ENCODE measurements around the gene E2F1.
A peak's percentile ranks its signal among the peaks of the same experiment; 100 is the strongest.

E2F1 gene

GRCh38 chr20:33689973-33690372 lies 3.8 kb upstream of the E2F1 start:
- Histone ChIP-seq H3K79me2 (no peaks in the 10 kb centered on the region), H3K4me3 (ENCODE audit: low read depth, low read length) (no peak overlapping the region), H3K9me3 (ENCODE audit: control insufficient read depth, low read length) (no peaks in the 10 kb centered on the region), H3K27ac (no peak overlapping the region), H3K9ac (no peak overlapping the region), H3K4me1 (peaks cover 8% of the 10 kb centered on the region), H2AFZ (no peak overlapping the region), H3K36me3 (ENCODE audit: control insufficient read depth, insufficient read depth, low read length) (no peaks in the 10 kb centered on the region), H3K27me3 (ENCODE audit: control insufficient read depth, insufficient read depth, low read length) (no peaks in the 10 kb centered on the region), H3K4me2 (ENCODE audit: low read length) (no peak overlapping the region)
- no peak for TF ChIP-seq CTCF (IDR thresholded peaks at IDR 0.05)

- Histone ChIP-seq H3K4me3 (ENCODE audit: low read depth, low read length) (no peak overlapping the region), H3K4me1 (peaks cover 8% of the 10 kb centered on the region), H3K9me3 (ENCODE audit: control insufficient read depth, low read length) (no peaks in the 10 kb centered on the region), H3K27me3 (ENCODE audit: control insufficient read depth, insufficient read depth, low read length) (no peaks in the 10 kb centered on the region), H3K36me3 (ENCODE audit: control insufficient read depth, insufficient read depth, low read length) (no peaks in the 10 kb centered on the region), H2AFZ (no peak overlapping the region), H3K27ac (no peak overlapping the region), H3K9ac (no peak overlapping the region), H3K79me2 (no peaks in the 10 kb centered on the region), H3K4me2 (ENCODE audit: low read length) (no peak overlapping the region)
- TF ChIP-seq CTCF (IDR thresholded peaks at IDR 0.05) = no peak
These were observed 3.3 kb upstream of the E2F1 start for GRCh38 chr20:33689493-33689892.

GRCh38 chr20:33688938-33689424 lies 2.8 kb upstream of the E2F1 start:
- Histone ChIP-seq H3K4me3 (ENCODE audit: low read depth, low read length) (no peak overlapping the region), H3K27ac (no peak overlapping the region), H2AFZ (no peak overlapping the region), H3K9me3 (ENCODE audit: control insufficient read depth, low read length) (no peaks in the 10 kb centered on the region), H3K4me2 (ENCODE audit: low read length) (peak overlapping the region; percentile 21), H3K36me3 (ENCODE audit: control insufficient read depth, insufficient read depth, low read length) (no peaks in the 10 kb centered on the region), H3K27me3 (ENCODE audit: control insufficient read depth, insufficient read depth, low read length) (no peaks in the 10 kb centered on the region), H3K4me1 (peaks cover 8% of the 10 kb centered on the region), H3K79me2 (no peaks in the 10 kb centered on the region), H3K9ac (no peak overlapping the region)
- TF ChIP-seq CTCF (IDR thresholded peaks at IDR 0.05) = no peak

- Histone ChIP-seq H3K27me3 (ENCODE audit: control insufficient read depth, insufficient read depth, low read length) (no peaks in the 10 kb centered on the region), H3K9me3 (ENCODE audit: control insufficient read depth, low read length) (no peaks in the 10 kb centered on the region), H3K36me3 (ENCODE audit: control insufficient read depth, insufficient read depth, low read length) (no peaks in the 10 kb centered on the region), H3K79me2 (no peaks in the 10 kb centered on the region), H3K4me3 (ENCODE audit: low read depth, low read length) (no peak overlapping the region), H2AFZ (no peak overlapping the region), H3K4me1 (peaks cover 8% of the 10 kb centered on the region), H3K9ac (no peak overlapping the region), H3K4me2 (ENCODE audit: low read length) (peak overlapping the region; percentile 21), H3K27ac (no peak overlapping the region)
- no peak for TF ChIP-seq CTCF (IDR thresholded peaks at IDR 0.05)
These were observed 2.1 kb upstream of the E2F1 start for GRCh38 chr20:33687993-33688937.
